ENCODE measurements around the gene YBX2. TPM values are rescaled to one million over a fixed set of nuclear protein-coding genes. Genes with fewer than 3 reads are reported as not detected.
A peak's percentile ranks its signal among the peaks of the same experiment; 100 is the strongest.

YBX2 gene
- total RNA-seq, 1 experiment from 2014 or later: 24.0 TPM

DNA sequence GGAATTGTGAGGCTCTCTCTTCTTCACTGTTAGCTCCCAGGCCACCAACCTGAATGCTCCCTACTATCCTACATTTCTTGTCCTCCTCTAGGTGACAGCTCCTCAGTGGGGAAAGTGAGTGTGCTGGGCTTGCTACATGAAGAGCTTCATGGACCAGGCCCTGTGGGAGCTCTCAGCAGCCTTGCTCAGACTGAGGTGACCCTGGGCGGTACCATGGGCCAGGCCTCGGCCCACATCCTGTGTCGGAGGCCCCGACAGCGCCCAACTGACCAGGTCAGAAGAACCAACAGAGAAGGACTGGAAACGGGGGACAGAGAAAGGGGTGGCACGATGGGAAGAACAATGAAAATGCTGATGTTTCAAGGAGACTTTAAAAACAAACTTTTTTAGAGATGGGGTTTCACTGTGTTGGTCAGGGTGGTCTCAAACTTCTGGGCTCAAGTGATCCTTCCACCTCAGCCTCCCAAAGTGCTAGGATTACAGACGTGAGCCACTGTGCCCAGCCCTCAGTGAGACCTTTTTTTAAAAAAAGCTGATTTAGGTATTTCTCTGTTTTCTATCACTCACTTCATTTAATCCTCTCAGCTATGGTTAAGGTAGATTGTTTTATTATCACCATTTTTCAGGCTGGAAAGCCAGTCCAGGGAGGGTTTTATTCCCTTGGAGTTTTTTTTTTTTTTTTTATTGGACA, 37.5 kb downstream of the YBX2 start:
- DNase-seq: no peak
- H3K79me2 ChIP-seq (ENCODE audit: insufficient read depth, low read length): peaks cover 8% of the 10 kb centered on the region; the same call in 1 of the 2 replicates
- no peak overlapping the region for H3K4ac ChIP-seq (ENCODE audit: low read depth, low read length)

More for the DNA sequence above, 37.5 kb downstream of the YBX2 start:
- Histone ChIP-seq H3K79me1 (ENCODE audit: insufficient read depth, low read depth, low read length, poor library complexity, severe bottlenecking) (no peaks in the 10 kb centered on the region), H3K9ac (ENCODE audit: extremely low read depth, insufficient read length, low read length) (no peak overlapping the region), H3K9me3 (ENCODE audit: control insufficient read depth, low read depth, low read length) (no peaks in the 10 kb centered on the region), H2AK5ac (ENCODE audit: insufficient read length, low read length) (no peak overlapping the region), H2BK120ac (ENCODE audit: low read depth, low read length, poor library complexity, severe bottlenecking) (no peak overlapping the region), H3K27ac (ENCODE audit: insufficient read length, low read depth, low read length) (no peak overlapping the region), H3K4me1 (ENCODE audit: insufficient read depth, low read length) (peaks cover 4% of the 10 kb centered on the region; the same call in 1 of the 2 replicates), H2BK12ac (ENCODE audit: insufficient read length, low read depth, low read length) (no peak overlapping the region), H4K91ac (ENCODE audit: insufficient read length, low read depth, low read length) (no peak overlapping the region), H3K27me3 (ENCODE audit: insufficient read depth, low read length) (no peaks in the 10 kb centered on the region), H3K23ac (ENCODE audit: insufficient read length, low read depth, low read length) (no peak overlapping the region), H3K14ac (ENCODE audit: insufficient read depth, low read length) (no peak overlapping the region), H3K56ac (ENCODE audit: insufficient read length, low read depth, low read length) (no peak overlapping the region), H3K4me2 (ENCODE audit: insufficient read depth, insufficient read length, low read length) (no peak overlapping the region), H2BK5ac (ENCODE audit: insufficient read length, low read length) (no peak overlapping the region), H3T11ph (ENCODE audit: low read length) (no peak overlapping the region), H2AFZ (ENCODE audit: low read length) (no peak overlapping the region), H4K20me1 (ENCODE audit: control insufficient read depth, insufficient read depth, insufficient read length) (no peaks in the 10 kb centered on the region), H4K8ac (replicated peaks; ENCODE audit: insufficient read length, low read depth, low read length) (no peak overlapping the region), H4K5ac (ENCODE audit: insufficient read length, low read depth, low read length) (no peak overlapping the region), H3K18ac (ENCODE audit: insufficient read length, low read depth, low read length) (no peak overlapping the region), H2BK20ac (ENCODE audit: low read depth, low read length, poor library complexity, severe bottlenecking) (no peak overlapping the region), H3K23me2 (ENCODE audit: insufficient read length, low read depth, low read length, poor library complexity, severe bottlenecking) (peaks cover 12% of the 10 kb centered on the region), H2BK15ac (ENCODE audit: low read depth, low read length) (no peak overlapping the region)
- Mint-ChIP-seq H3K4me3 (no peak overlapping the region; a peak in 1 of 5 replicates), H3K27me3 (ENCODE audit: low read depth) (peaks cover 2% of the 10 kb centered on the region), H3K36me3 (ENCODE audit: insufficient read depth in 1 of 3, low read depth in 3 of 3) (peaks cover 22 to 67% (median 60%) of the 10 kb centered on the region in 3 experiments), H3K27ac (peak overlapping the region; percentile 19 to 92 (median 77); a peak in 5 of 7 replicates), H3K4me1 (peaks cover 12 to 25% of the 10 kb centered on the region in 2 experiments), H3K9me3 (no peaks in the 10 kb centered on the region)
- no CpG with 5 or more reads among the region's 8 CpGs for WGBS (ENCODE audit: extremely low coverage, insufficient read length, low lambda C conversion rate)
- TF ChIP-seq, protein P1, sequence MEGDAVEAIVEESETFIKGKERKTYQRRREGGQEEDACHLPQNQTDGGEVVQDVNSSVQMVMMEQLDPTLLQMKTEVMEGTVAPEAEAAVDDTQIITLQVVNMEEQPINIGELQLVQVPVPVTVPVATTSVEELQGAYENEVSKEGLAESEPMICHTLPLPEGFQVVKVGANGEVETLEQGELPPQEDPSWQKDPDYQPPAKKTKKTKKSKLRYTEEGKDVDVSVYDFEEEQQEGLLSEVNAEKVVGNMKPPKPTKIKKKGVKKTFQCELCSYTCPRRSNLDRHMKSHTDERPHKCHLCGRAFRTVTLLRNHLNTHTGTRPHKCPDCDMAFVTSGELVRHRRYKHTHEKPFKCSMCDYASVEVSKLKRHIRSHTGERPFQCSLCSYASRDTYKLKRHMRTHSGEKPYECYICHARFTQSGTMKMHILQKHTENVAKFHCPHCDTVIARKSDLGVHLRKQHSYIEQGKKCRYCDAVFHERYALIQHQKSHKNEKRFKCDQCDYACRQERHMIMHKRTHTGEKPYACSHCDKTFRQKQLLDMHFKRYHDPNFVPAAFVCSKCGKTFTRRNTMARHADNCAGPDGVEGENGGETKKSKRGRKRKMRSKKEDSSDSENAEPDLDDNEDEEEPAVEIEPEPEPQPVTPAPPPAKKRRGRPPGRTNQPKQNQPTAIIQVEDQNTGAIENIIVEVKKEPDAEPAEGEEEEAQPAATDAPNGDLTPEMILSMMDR (conservative IDR thresholded peaks at IDR 0.05): no peak

Data from H9 (cell line).